ENCODE results near the gene LRRC56. TPM values are rescaled to one million over a fixed set of nuclear protein-coding genes. Genes with fewer than 3 reads are reported as not detected.

LRRC56 gene
- total RNA-seq, 1 experiment from 2014 or later, result 0.37 TPM

DNA sequence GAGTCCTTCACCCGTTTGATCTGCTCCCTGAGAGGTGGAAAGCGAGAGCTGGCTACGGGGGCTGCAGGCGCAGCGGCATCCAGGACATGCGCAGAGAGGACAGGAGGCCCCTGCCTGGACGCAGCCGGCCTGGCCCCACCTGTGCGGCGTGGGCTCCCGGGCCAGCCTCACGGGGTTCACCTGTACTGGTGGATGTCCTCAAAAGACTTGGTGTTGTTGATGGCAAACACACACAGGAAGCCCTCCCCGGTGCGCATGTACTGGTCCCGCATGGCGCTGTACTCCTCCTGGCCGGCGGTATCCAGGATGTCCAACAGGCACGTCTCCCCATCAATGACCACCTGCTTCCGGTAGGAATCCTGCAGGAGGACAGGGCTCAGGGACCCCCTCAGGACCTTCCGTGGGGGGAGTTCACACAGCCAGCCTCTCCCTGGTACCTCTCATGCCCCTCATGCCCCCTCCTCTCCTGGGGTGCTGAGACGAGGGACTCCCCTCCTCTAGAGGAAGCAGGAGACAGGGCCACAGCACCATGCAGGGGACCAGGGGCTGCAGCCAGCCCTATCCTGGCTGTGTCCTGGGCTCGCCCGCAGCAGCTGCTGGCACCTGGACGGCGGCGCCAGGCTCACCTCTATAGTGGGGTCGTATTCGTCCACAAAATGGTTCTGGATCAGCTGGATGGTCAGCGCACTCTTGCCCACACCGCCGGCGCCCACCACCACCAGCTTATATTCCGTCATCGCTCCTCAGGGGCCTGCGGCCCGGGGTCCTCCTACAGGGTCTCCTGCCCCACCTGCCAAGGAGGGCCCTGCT lies 3.5 kb upstream of the LRRC56 start:
- Histone ChIP-seq H3K9me2 (replicated peaks; ENCODE audit: insufficient read depth, low read length) (no peaks in the 10 kb centered on the region), H3K27me3 (ENCODE audit: low read length) (no peaks in the 10 kb centered on the region), H3K4me1 (ENCODE audit: low read length) (peaks cover 35% of the 10 kb centered on the region), H2AFZ (ENCODE audit: low read length) (no peak overlapping the region), H3K9me3 (ENCODE audit: low read length) (no peaks in the 10 kb centered on the region), H3K4me2 (ENCODE audit: low read depth, low read length, poor library complexity, severe bottlenecking) (peak overlapping the region; percentile 99), H3K79me2 (ENCODE audit: low read length) (peaks cover 7% of the 10 kb centered on the region; the same call in 1 of the 2 replicates), H3K27ac (ENCODE audit: low read length) (no peak overlapping the region), H3K4me3 (ENCODE audit: low read length) (peak overlapping the region; percentile 99), H3K9ac (ENCODE audit: low read length) (peak overlapping the region; percentile 95), H4K20me1 (ENCODE audit: insufficient read depth, low read depth, low read length) (peaks cover 15% of the 10 kb centered on the region), H3K36me3 (ENCODE audit: insufficient read depth, low read length) (no peaks in the 10 kb centered on the region; the same call in 1 of the 2 replicates)
- no peak for DNase-seq

DNA sequence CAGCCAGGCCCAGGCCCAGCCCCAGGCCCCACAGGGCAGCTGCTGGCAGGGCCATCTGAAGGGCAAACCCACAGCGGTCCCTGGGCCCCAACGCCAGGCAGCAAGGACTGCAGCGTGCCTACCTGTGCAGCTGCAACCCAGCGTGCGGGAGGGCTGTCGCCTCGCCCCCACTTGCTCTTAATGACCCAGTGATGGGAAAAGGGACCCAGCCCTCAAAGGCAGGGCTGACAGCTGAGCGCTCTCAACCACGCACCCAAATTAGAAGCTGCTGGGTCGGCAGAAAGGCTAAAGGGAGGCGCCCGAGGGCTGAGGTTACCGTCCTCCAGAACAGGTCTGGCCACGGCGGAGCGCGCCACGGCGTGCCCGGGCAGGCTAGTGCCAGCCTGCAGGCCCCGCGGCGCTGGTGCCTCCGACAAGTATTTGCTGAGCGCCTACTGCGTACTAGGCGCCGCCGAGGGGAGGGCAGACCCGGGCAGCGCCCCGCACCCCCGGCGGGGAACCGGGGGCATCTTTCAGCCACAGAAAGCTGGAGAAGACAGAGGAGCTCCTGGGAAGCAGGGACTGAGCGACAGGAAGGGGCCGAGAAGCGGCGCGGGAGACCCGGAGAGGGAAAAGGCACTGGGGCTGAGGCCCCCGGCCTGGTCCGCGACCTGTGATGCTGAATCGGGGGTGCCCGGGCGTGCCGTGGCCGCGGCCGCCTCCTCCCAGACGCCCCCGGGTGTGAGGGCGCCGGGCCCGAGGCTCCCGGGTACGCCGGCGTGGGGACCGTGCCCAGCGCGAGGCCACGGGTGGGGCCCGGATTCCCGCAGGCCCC lies 2.7 kb upstream of the LRRC56 start:
- Histone ChIP-seq H2AFZ (ENCODE audit: low read length) (peak overlapping the region; percentile 56; the same call in 1 of the 2 replicates), H3K79me2 (ENCODE audit: low read length) (peaks cover 7% of the 10 kb centered on the region; the same call in 1 of the 2 replicates), H3K4me3 (ENCODE audit: low read length) (peak overlapping the region; percentile 99), H3K27me3 (ENCODE audit: low read length) (no peaks in the 10 kb centered on the region), H3K9ac (ENCODE audit: low read length) (peak overlapping the region; percentile 95), H3K9me2 (replicated peaks; ENCODE audit: insufficient read depth, low read length) (no peaks in the 10 kb centered on the region), H3K36me3 (ENCODE audit: insufficient read depth, low read length) (no peaks in the 10 kb centered on the region; the same call in 1 of the 2 replicates), H3K9me3 (ENCODE audit: low read length) (no peaks in the 10 kb centered on the region), H3K4me2 (ENCODE audit: low read depth, low read length, poor library complexity, severe bottlenecking) (peak overlapping the region; percentile 99), H3K4me1 (ENCODE audit: low read length) (peaks cover 35% of the 10 kb centered on the region), H3K27ac (ENCODE audit: low read length) (peak overlapping the region; percentile 56), H4K20me1 (ENCODE audit: insufficient read depth, low read depth, low read length) (peaks cover 15% of the 10 kb centered on the region)
- peak; percentile 75 for DNase-seq

DNA sequence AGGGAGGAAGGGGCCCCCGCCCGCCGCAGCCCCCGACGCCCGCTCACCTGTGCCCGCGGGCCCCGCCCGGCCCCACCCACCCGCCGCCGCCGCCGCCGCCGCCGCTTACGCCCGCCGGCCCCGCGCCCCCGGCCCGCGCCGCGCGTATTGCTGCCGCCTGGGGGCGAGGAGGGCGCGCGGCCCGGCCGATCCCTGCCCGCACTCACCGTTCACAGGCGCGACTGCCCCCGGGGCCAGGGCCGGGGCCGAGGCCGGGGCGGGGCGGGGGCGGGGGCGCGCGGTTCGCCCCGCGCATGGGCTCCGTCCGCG lies 2.2 kb upstream of the LRRC56 start:
- Histone ChIP-seq H4K20me1 (ENCODE audit: insufficient read depth, low read depth, low read length) (peaks cover 15% of the 10 kb centered on the region), H3K27ac (ENCODE audit: low read length) (no peak overlapping the region), H2AFZ (ENCODE audit: low read length) (no peak overlapping the region), H3K4me3 (ENCODE audit: low read length) (peak overlapping the region; percentile 99), H3K36me3 (ENCODE audit: insufficient read depth, low read length) (no peaks in the 10 kb centered on the region; the same call in 1 of the 2 replicates), H3K9ac (ENCODE audit: low read length) (peak overlapping the region; percentile 95), H3K9me2 (replicated peaks; ENCODE audit: insufficient read depth, low read length) (no peaks in the 10 kb centered on the region), H3K9me3 (ENCODE audit: low read length) (no peaks in the 10 kb centered on the region), H3K79me2 (ENCODE audit: low read length) (peaks cover 7% of the 10 kb centered on the region; the same call in 1 of the 2 replicates), H3K27me3 (ENCODE audit: low read length) (no peaks in the 10 kb centered on the region), H3K4me1 (ENCODE audit: low read length) (peaks cover 35% of the 10 kb centered on the region), H3K4me2 (ENCODE audit: low read depth, low read length, poor library complexity, severe bottlenecking) (peak overlapping the region; percentile 99)
- DNase-seq, result no peak

DNA sequence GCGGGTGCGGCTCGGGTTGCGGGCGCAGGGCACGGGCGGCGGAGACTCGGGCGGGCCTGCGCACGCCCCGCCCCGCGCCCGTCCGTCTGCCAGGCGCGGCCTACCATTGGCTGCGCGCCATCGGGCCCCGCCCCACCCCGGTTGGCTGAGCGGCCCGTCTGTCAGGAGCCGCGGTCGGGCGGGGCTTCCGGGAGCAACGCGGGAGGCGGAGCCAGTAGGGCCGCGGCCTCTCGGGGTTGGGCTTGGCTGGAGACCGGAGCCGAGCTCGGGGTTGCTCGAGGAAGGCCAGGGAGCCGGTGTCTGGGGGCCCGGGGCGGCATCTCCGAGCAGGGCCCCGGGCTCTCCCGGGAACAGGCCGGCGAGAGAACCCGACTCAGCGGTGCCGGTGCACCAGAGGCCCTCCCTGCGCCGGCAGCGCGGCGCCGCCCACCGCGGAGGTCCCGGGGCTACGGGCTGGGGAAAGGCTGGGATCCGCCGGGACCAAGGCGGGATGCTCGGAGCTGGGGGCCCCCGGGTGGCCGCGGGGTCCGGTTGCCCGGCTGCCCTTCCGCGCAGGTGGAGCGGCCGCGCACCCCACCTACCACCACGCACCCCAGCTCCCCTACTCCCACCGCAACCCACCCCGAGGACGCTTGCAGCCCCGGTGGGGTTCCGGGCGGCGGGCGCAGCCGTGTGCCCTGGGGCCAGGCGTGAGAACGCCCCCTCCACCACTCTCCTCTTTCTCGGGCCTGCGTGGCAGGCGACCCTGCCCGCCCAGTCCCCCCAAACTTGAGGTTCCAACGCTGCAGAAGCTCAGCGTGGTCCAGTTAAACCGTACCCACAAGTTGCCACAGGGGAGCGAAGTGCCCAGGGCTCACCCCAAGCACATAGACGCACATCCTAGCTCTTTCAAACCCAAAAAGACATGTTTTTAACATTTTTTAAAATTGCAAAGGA lies 1.5 kb upstream of the LRRC56 start, which contains the start of gene HRAS:
HRAS (minus strand) TSS at position 58 of the 936 bp plus-strand sequence.
- H3K4me2 ChIP-seq (ENCODE audit: low read depth, low read length, poor library complexity, severe bottlenecking), result peak within 1 kb of the TSS; percentile 99
- H3K79me2 ChIP-seq (ENCODE audit: low read length), result peaks cover 7% of the 10 kb centered on the region; the same call in 1 of the 2 replicates
- H3K4me1 ChIP-seq (ENCODE audit: low read length), result peaks cover 35% of the 10 kb centered on the region
- peak within 1 kb of the TSS; percentile 95 for H3K9ac ChIP-seq (ENCODE audit: low read length)
- peak; percentile 98 for DNase-seq
- H3K4me3 ChIP-seq (ENCODE audit: low read length), result peak within 1 kb of the TSS; percentile 99
- H3K36me3 ChIP-seq (ENCODE audit: insufficient read depth, low read length), result no peaks in the 10 kb centered on the region; the same call in 1 of the 2 replicates
- no peaks in the 10 kb centered on the region for H3K27me3 ChIP-seq (ENCODE audit: low read length)
- H2AFZ ChIP-seq (ENCODE audit: low read length), result peak within 1 kb of the TSS; percentile 56; the same call in 1 of the 2 replicates
- peaks cover 15% of the 10 kb centered on the region for H4K20me1 ChIP-seq (ENCODE audit: insufficient read depth, low read depth, low read length)
- H3K27ac ChIP-seq (ENCODE audit: low read length), result peak within 1 kb of the TSS; percentile 78
- H3K9me2 ChIP-seq (replicated peaks; ENCODE audit: insufficient read depth, low read length), result no peaks in the 10 kb centered on the region
- no peaks in the 10 kb centered on the region for H3K9me3 ChIP-seq (ENCODE audit: low read length)

DNA sequence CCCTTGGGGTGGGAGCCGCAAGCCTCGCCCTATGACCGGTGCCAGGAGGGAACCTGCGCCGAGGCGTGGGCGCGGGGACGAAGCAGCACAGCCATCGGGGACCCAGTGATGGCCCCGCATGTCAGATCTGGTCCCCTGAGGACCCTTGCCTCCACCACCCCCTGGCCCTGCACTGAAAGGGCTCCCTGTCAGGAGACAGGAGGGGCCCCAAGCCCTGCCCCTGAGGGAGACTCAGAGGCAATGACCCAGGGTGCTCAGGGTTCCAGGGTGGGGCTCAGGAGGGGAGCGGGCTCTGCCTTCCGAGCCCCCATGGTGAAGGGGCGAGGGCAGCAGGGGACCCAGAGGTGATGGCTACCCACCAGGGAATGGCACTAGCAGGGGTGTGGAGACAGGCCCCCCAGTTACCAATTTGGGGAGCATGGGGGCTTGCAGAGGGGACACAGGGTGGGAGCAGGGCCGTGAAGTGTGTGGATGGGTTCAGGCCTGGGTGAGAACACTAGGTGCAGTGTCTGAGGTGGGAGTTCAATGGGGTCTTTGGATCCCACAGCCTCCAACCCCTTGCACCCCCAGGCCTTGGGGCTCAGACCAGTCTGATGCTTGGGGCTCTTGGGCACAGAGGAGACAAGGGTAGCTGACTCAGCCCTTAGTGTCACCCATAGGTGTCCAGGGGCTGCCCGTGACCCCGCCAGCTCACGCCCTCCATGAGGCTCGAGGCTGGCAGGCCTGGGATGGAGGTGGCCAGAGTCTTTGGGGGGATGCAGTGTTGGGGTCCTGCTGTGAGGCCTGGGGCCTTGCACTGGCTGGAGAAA lies 499 bp downstream of the LRRC56 start:
- peaks cover 7% of the 10 kb centered on the region; the same call in 1 of the 2 replicates for H3K79me2 ChIP-seq (ENCODE audit: low read length)
- H4K20me1 ChIP-seq (ENCODE audit: insufficient read depth, low read depth, low read length), result peaks cover 15% of the 10 kb centered on the region
- H3K4me1 ChIP-seq (ENCODE audit: low read length), result peaks cover 31% of the 10 kb centered on the region
- DNase-seq, result peak; percentile 45
- peak overlapping the region; percentile 77 for H3K4me3 ChIP-seq (ENCODE audit: low read length)
- H3K36me3 ChIP-seq (ENCODE audit: insufficient read depth, low read length), result no peaks in the 10 kb centered on the region; the same call in 1 of the 2 replicates
- peak overlapping the region; percentile 74 for H3K9ac ChIP-seq (ENCODE audit: low read length)
- H2AFZ ChIP-seq (ENCODE audit: low read length), result peak overlapping the region; percentile 78; the same call in 1 of the 2 replicates
- H3K27ac ChIP-seq (ENCODE audit: low read length), result 0 out of 2 replicates have a peak overlapping the region, but pooled peaks have one; percentile 3
- H3K9me3 ChIP-seq (ENCODE audit: low read length), result no peaks in the 10 kb centered on the region
- peak overlapping the region; percentile 94 for H3K4me2 ChIP-seq (ENCODE audit: low read depth, low read length, poor library complexity, severe bottlenecking)
- H3K27me3 ChIP-seq (ENCODE audit: low read length), result no peaks in the 10 kb centered on the region
- H3K9me2 ChIP-seq (replicated peaks; ENCODE audit: insufficient read depth, low read length), result no peaks in the 10 kb centered on the region

DNA sequence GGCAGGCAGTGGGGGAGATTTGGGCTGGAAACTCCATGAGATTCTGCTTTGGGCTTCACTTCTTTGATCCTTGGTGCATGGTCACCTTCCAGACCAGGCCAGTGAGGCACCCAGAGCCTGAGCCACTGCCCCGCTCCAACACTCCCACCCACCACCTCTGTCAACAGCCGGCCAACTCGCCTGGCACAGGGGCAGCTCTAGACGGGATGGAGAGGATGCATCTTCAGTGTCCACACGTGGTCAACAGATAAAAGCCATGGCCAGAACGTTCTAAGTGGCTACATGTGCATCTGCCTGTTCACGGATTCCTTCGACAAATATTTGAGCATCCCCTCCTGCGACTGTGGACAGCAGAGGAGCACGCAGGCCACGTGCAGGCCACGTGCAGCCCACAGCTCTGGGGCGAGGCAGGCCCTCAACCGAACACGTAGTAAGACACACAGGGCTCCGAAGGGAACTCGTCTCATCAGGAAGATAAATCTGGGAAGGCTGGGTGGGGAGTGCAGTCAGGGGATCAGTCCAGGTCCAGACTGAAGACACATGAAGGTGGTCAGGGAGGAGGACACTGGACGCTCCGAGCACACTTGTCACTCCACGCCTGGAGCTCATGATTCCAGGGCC lies 1.2 kb downstream of the LRRC56 start:
- peak overlapping the region; percentile 74; the same call in 1 of the 2 replicates for H3K9ac ChIP-seq (ENCODE audit: low read length)
- H3K4me2 ChIP-seq (ENCODE audit: low read depth, low read length, poor library complexity, severe bottlenecking), result peak overlapping the region; percentile 94

More for the DNA sequence above, 1.2 kb downstream of the LRRC56 start:
- Histone ChIP-seq H3K4me3 (ENCODE audit: low read length) (peak overlapping the region; percentile 77; the same call in 1 of the 2 replicates), H3K9me3 (ENCODE audit: low read length) (no peaks in the 10 kb centered on the region), H4K20me1 (ENCODE audit: insufficient read depth, low read depth, low read length) (peaks cover 12% of the 10 kb centered on the region), H3K79me2 (ENCODE audit: low read length) (peaks cover 7% of the 10 kb centered on the region; the same call in 1 of the 2 replicates), H3K27ac (ENCODE audit: low read length) (no peak overlapping the region), H3K36me3 (ENCODE audit: insufficient read depth, low read length) (no peaks in the 10 kb centered on the region), H2AFZ (ENCODE audit: low read length) (no peak overlapping the region), H3K27me3 (ENCODE audit: low read length) (no peaks in the 10 kb centered on the region), H3K9me2 (replicated peaks; ENCODE audit: insufficient read depth, low read length) (no peaks in the 10 kb centered on the region), H3K4me1 (ENCODE audit: low read length) (peaks cover 31% of the 10 kb centered on the region)
- DNase-seq, result no peak
